ENCODE data around the gene SRRM4.

SRRM4 gene

GRCh38 chr12:119115296-119115905 is 134.1 kb downstream of the SRRM4 start:
- no peaks in the 10 kb centered on the region for H3K27me3 ChIP-seq (replicated peaks)
- TF ChIP-seq CTCF (IDR thresholded peaks at IDR 0.05; ENCODE audit: low read depth, low read length, missing control alignments) = peak; percentile 81
- no peaks in the 10 kb centered on the region for H3K36me3 ChIP-seq (replicated peaks)
- peak; percentile 47 for DNase-seq
- no peak overlapping the region for H3K4me3 ChIP-seq (ENCODE audit: low read depth, low read length)
- in situ Hi-C loops (cut with HindIII; ENCODE audit: low pct_ligation_motif_present, low sequenced_read_pairs) = no loop called here
- H3K27ac ChIP-seq = no peak overlapping the region

- no peak for TF ChIP-seq CTCF (IDR thresholded peaks at IDR 0.05; ENCODE audit: low read depth, low read length, missing control alignments)
- no peak for DNase-seq
- H3K36me3 ChIP-seq (replicated peaks) = no peaks in the 10 kb centered on the region
- in situ Hi-C loops (cut with HindIII; ENCODE audit: low pct_ligation_motif_present, low sequenced_read_pairs) = no loop called here
- no peak overlapping the region for H3K27ac ChIP-seq
- no peak overlapping the region for H3K4me3 ChIP-seq (ENCODE audit: low read depth, low read length)
- no peaks in the 10 kb centered on the region for H3K27me3 ChIP-seq (replicated peaks)
Measured at GRCh38 chr12:119117936-119118335, 136.6 kb downstream of the SRRM4 start.

- no peaks in the 10 kb centered on the region for H3K36me3 ChIP-seq (replicated peaks)
- H3K27ac ChIP-seq = no peak overlapping the region
- no peaks in the 10 kb centered on the region for H3K27me3 ChIP-seq (replicated peaks)
- no peak overlapping the region for H3K4me3 ChIP-seq (ENCODE audit: low read depth, low read length)
- DNase-seq = no peak
- no peak for TF ChIP-seq CTCF (IDR thresholded peaks at IDR 0.05; ENCODE audit: low read depth, low read length, missing control alignments)
- in situ Hi-C loops (cut with HindIII; ENCODE audit: low pct_ligation_motif_present, low sequenced_read_pairs) = no loop called here
Measured at GRCh38 chr12:119118625-119119024, 137.3 kb downstream of the SRRM4 start.

GRCh38 chr12:119122047-119122446 is 140.7 kb downstream of the SRRM4 start:
- in situ Hi-C loops (cut with HindIII; ENCODE audit: low pct_ligation_motif_present, low sequenced_read_pairs) = no loop called here

GRCh38 chr12:119122751-119123150 is 141.4 kb downstream of the SRRM4 start:
- in situ Hi-C loops (cut with HindIII; ENCODE audit: low pct_ligation_motif_present, low sequenced_read_pairs) = no loop called here
- no peak for TF ChIP-seq CTCF (IDR thresholded peaks at IDR 0.05; ENCODE audit: low read depth, low read length, missing control alignments)
- no peak for DNase-seq

More at GRCh38 chr12:119122047-119122446, 140.7 kb downstream of the SRRM4 start:
- Histone ChIP-seq H3K4me3 (ENCODE audit: low read depth, low read length) (no peak overlapping the region), H3K27ac (no peak overlapping the region), H3K27me3 (replicated peaks) (no peaks in the 10 kb centered on the region), H3K36me3 (replicated peaks) (no peaks in the 10 kb centered on the region)
- DNase-seq = no peak
- no peak for TF ChIP-seq CTCF (IDR thresholded peaks at IDR 0.05; ENCODE audit: low read depth, low read length, missing control alignments)

GRCh38 chr12:119128527-119128926 is 147.2 kb downstream of the SRRM4 start:
- no peak for TF ChIP-seq CTCF (IDR thresholded peaks at IDR 0.05; ENCODE audit: low read depth, low read length, missing control alignments)
- DNase-seq = no peak
- no peak overlapping the region for H3K4me3 ChIP-seq (ENCODE audit: low read depth, low read length)
- in situ Hi-C loops (cut with HindIII; ENCODE audit: low pct_ligation_motif_present, low sequenced_read_pairs) = no loop called here
- no peak overlapping the region for H3K27ac ChIP-seq
- H3K27me3 ChIP-seq (replicated peaks) = no peaks in the 10 kb centered on the region
- no peaks in the 10 kb centered on the region for H3K36me3 ChIP-seq (replicated peaks)

More at GRCh38 chr12:119122751-119123150, 141.4 kb downstream of the SRRM4 start:
- Histone ChIP-seq H3K36me3 (replicated peaks) (no peaks in the 10 kb centered on the region), H3K27me3 (replicated peaks) (no peaks in the 10 kb centered on the region), H3K4me3 (ENCODE audit: low read depth, low read length) (no peak overlapping the region), H3K27ac (no peak overlapping the region)
